Peyer's patch (tissue), 4 donors: ENCODE measurements around the gene TBL2. TPM values are rescaled to one million over a fixed set of nuclear protein-coding genes. Genes with fewer than 3 reads are reported as not detected.
"Not testable (repeated sequence)": the region's sequence is repeated elsewhere in the genome, so short reads cannot be mapped to it uniquely, and the experiment has no call there.

ENCODE experiments used
- DNase-seq, 3 donors: peaks; one replicate each; pipeline ENCODE4 v3.0.0-alpha.2; 2017 to 2019
- H3K27ac ChIP-seq, 4 donors: fragments of 200-600 bp; sonication (generic); one replicate each; pipeline ENCODE4 v1.5.1; 2016 to 2019
- H3K27me3 ChIP-seq, 2 donors: fragments of 200-600 bp; sonication (generic); one replicate each; pipeline ENCODE4 v1.5.1; 2019
- H3K36me3 ChIP-seq, 3 donors: fragments of 200-600 bp; sonication (generic); one replicate each; pipeline ENCODE4 v1.5.1; 2016 to 2019
- H3K4me1 ChIP-seq, 4 donors: fragments of 200-600 bp; sonication (generic); one replicate each; pipeline ENCODE4 v1.5.1; 2016 to 2019
- H3K4me3 ChIP-seq, 4 donors: fragments of 200-600 bp; sonication (generic); 1 replicate in 3 of 4; 2 replicates in 1 of 4; pipeline ENCODE4 v1.5.1; 2016 to 2019; ENCODE audit warnings: mild to moderate bottlenecking in 1 of 4
- H3K9me3 ChIP-seq, 4 donors: fragments of 200-600 bp; sonication (generic); one replicate each; pipeline ENCODE4 v1.5.1; 2016 to 2019; ENCODE audit warnings: mild to moderate bottlenecking in 1 of 4
- POLR2A ChIP-seq, 2 donors: fragments of 450-650 bp; IDR thresholded peaks; one replicate each; pipeline ENCODE4 v1.5.1; 2017; ENCODE audit warnings: antibody characterized with exemption in 2 of 2, mild to moderate bottlenecking in 2 of 2, moderate library complexity in 2 of 2
- total RNA-seq, 4 donors: library from RNA; depleted of rRNA; stranded (reverse); fragments of >200 nt; gene quantifications; one replicate each; pipeline ENCODE4 v1.1.0, GENCODE V29; 2016
- TF ChIP-seq, protein P1 (sequence below), 6 experiments: fragments of 450-650 bp in 4 of 6; fragments of 200-600 bp in 2 of 6; sonication (generic) in 1 of 6; IDR thresholded peaks; one replicate each; pipeline ENCODE4 v1.5.1; 2017 to 2019; ENCODE audit warnings: antibody characterized with exemption in 6 of 6, mild to moderate bottlenecking in 3 of 6, moderate library complexity in 1 of 6

Gene TBL2
- total RNA-seq, 4 donors from 2014 or later: 35.6 to 61.9 (median 46.1) TPM

DNA sequence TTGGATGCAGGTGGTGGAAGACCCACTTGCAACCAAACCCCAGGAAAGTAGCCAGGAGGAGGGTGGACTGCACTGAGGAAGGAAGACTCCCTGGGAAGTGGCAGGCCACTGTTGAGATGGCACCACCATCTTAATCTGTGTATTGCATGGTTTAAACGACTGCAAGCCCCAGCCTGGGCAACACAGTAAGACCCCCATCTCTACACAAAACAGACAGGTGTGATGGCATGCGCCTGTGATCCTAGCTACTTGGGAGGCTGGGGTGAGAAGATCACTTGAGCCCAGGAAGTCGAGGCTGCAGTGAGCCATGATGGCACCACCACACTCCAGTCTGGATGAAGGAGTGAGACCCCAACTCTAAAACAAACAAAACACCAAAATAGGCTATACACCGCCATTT lies 11.2 kb downstream of the TBL2 start:
- H3K9me3 ChIP-seq: no peaks in the 10 kb centered on the region
- no peak for TF ChIP-seq POLR2A (IDR thresholded peaks at IDR 0.05)
- TF ChIP-seq, protein P1, sequence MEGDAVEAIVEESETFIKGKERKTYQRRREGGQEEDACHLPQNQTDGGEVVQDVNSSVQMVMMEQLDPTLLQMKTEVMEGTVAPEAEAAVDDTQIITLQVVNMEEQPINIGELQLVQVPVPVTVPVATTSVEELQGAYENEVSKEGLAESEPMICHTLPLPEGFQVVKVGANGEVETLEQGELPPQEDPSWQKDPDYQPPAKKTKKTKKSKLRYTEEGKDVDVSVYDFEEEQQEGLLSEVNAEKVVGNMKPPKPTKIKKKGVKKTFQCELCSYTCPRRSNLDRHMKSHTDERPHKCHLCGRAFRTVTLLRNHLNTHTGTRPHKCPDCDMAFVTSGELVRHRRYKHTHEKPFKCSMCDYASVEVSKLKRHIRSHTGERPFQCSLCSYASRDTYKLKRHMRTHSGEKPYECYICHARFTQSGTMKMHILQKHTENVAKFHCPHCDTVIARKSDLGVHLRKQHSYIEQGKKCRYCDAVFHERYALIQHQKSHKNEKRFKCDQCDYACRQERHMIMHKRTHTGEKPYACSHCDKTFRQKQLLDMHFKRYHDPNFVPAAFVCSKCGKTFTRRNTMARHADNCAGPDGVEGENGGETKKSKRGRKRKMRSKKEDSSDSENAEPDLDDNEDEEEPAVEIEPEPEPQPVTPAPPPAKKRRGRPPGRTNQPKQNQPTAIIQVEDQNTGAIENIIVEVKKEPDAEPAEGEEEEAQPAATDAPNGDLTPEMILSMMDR (IDR thresholded peaks at IDR 0.05): no peak
- DNase-seq: no peak
- no peaks in the 10 kb centered on the region for H3K27me3 ChIP-seq
- no peak overlapping the region for H3K27ac ChIP-seq
- H3K4me1 ChIP-seq: peaks cover 0 to 6% (median 0%) of the 10 kb centered on the region in 4 donors
- no peak overlapping the region for H3K4me3 ChIP-seq
- H3K36me3 ChIP-seq: peaks cover 0 to 30% (median 0%) of the 10 kb centered on the region in 3 donors

DNA sequence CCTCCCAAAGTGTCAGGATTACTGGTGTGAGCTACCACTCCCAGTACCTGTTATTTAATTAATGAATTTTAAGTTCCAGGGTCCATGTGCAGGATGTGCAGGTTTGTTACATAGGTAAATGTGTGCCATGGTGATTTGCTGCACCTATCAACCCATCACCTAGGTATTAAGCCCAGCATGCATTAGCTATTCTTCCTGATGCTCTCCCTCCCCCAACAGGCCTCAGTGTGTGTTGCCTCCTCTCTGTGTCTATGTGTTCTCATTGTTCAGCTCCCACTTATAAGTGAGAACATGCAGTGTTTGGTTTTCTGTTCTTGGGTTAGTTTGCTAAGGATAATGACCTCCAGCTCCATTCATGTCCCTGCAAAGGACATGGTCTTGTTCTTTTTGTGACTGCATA lies 11.9 kb downstream of the TBL2 start:
- H3K4me3 ChIP-seq: peak overlapping the region; percentile 19 to 46 (median 35)
- peaks cover 0 to 23% (median 0%) of the 10 kb centered on the region in 3 donors for H3K36me3 ChIP-seq
- DNase-seq, H3K4me1 ChIP-seq, H3K9me3 ChIP-seq, H3K27me3 ChIP-seq, H3K27ac ChIP-seq: not testable (repeated sequence)

DNA sequence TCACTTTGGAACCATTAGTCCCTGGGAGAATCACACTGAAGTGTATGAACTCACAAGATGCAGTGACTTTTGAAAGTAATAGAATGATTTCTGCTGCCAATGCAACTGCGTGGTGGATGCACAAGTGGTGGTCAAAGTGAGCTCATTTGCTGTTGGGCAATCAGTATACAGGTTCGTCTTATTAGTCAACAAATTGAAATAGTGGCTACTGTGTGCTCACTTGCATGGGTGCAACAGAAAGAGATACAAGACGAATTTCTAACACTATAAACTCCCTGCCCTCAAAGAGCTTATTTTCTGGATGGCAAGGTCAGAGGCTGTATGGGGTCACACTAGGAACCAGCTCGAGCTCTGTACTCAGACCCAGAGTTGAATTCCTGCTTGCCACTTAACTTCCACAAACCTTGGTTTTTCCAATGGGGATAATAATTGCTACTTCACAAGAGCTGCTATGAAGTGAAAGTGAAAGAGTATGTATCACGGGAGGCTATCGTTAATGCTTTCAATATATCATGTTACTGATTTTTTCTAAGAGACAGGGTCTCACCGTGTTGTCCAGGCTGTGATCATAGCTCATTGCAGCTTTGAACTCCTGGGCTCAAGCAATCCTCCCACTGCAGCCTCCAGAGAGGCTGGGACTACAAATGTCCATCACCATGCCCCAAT lies 12.6 kb downstream of the TBL2 start:
- peak overlapping the region; percentile 19 to 46 (median 35) for H3K4me3 ChIP-seq
- DNase-seq: no peak
- peak overlapping the region in 1 of 4 donors; percentile 1 for H3K27ac ChIP-seq

DNA sequence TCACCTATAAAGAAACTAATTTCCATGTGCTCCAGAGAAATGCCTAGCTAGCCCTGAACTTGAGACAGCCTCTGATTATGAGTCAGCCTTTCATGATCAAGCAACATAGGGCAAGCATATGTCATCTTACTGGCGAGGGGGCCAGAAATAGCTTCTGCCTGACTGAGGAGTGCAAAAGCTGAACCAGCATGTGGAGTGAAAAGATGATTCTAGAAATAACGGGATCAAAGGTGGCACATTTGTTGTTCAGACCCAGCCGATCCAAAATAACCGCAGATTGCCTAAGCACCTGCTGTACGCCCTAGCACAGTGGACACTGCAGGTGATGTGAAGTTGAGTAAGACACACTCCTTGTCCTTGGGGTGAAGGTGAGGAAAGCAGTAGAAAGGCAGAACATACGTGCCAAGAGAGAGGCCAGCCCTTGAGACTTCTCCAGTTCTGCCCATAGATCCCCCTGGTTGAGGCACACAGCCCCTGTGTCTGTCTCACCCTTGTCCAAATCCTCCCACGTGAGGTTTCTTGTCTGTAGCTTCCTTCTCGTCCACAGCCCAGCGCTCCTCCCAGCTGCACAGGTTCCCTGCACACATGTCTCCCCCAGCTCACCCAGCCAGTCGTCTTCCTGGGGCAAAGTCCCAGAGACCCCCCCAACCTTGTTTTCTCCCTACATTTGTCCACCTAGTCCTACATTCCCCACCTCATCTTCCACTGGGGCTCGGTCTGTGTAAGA lies 18.1 kb downstream of the TBL2 start:
- Histone ChIP-seq H3K27me3 (no peaks in the 10 kb centered on the region), H3K27ac (no peak overlapping the region), H3K36me3 (no peaks in the 10 kb centered on the region), H3K4me3 (no peak overlapping the region), H3K4me1 (peaks cover 0 to 19% (median 5%) of the 10 kb centered on the region in 4 donors), H3K9me3 (no peaks in the 10 kb centered on the region)
- no peak for DNase-seq
- no peak for TF ChIP-seq POLR2A (IDR thresholded peaks at IDR 0.05)
- TF ChIP-seq, protein P1 (IDR thresholded peaks at IDR 0.05): no peak

More for the DNA sequence above, 12.6 kb downstream of the TBL2 start:
- Histone ChIP-seq H3K4me1 (peaks cover 0 to 6% (median 0%) of the 10 kb centered on the region in 4 donors), H3K36me3 (peaks cover 0 to 17% (median 0%) of the 10 kb centered on the region in 3 donors), H3K9me3 (no peaks in the 10 kb centered on the region), H3K27me3 (no peaks in the 10 kb centered on the region)
- TF ChIP-seq, protein P1 (IDR thresholded peaks at IDR 0.05): no peak
- TF ChIP-seq POLR2A (IDR thresholded peaks at IDR 0.05): no peak

DNA sequence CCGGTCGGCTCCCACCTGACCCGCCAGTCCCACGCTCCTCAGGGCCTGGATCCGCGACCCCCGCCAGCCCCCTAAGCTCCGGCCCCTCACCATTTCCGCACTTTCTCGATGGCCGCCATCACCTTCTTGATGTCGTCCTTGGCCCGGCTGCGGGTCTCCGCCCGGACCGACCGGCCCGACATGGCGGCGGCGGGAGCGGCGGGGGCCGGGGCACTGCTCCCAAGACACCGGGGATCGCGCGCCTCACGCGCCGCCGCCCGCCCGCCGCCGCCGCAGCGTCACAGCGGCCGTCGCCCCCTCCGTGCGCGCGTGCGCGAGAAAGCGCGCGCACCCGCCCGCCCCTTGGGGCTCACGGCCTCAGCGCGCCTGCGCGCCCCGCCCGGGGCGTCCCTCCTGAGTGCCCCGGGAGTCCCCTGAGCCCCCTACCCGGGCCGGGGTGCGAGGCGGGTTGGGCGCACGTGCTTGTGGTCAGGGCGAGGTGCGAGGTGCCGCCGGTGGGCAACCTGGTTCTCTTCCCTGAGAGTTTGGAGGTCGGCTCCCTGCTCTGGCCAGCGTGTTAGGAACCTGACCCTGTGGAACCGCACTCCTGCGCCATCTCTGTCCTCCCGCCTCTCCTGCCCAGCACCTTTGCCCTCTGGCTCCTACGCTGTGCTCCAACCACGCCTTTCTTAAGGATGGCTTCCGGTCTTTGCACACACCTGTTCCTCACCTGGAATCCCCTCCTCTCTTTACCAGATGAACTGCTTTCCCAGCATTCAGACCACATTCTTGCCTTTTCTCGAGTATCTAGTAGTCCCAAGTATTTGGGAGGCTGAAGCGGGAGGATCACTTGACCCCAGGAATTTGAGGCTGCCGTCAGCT lies 20.8 kb downstream of the TBL2 start, which contains the start of gene BCL7B:
TSS of gene BCL7B (minus strand) at position 294 of the 861 bp plus-strand sequence. CDS start at position 182, 112 bp downstream.
- H3K27me3 ChIP-seq: no peaks in the 10 kb centered on the region
- peak within 1 kb of the TSS; percentile 70 to 97 (median 88) for H3K4me3 ChIP-seq
- H3K36me3 ChIP-seq: peaks cover 0 to 21% (median 0%) of the 10 kb centered on the region in 3 donors
- peak; percentile 79 to 90 for TF ChIP-seq POLR2A (IDR thresholded peaks at IDR 0.05)
- TF ChIP-seq, protein P1 (IDR thresholded peaks at IDR 0.05): no peak
- H3K4me1 ChIP-seq: peaks cover 0 to 33% (median 5%) of the 10 kb centered on the region in 4 donors
- DNase-seq: peak; percentile 59 to 90 (median 85)
- peak within 1 kb of the TSS; percentile 92 to 100 (median 100) for H3K27ac ChIP-seq
- H3K9me3 ChIP-seq: no peaks in the 10 kb centered on the region
